Caco-2 (cell line): Measurements from ENCODE around the gene CDC42EP3. TPM values are rescaled to one million over a fixed set of nuclear protein-coding genes. Genes with fewer than 3 reads are reported as not detected.

ENCODE experiments used
- BruUV-seq: library from RNA; stranded (reverse); fragments of 400-500 nt; replicated peaks from 2 replicates; lab custom pipeline; 2021; lab: Mats Ljungman, UMichigan
- CTCF ChIA-PET: fragments of 300-600 bp; sonication (Branson Sonifier 250); formaldehyde crosslinking; loops from one replicate; lab custom pipeline; 2022; ENCODE audit warnings: antibody characterized with exemption; lab: Charles Lee
- POLR2A ChIA-PET: fragments of 300-600 bp; sonication (Branson Sonifier 250); formaldehyde crosslinking; loops from one replicate; lab custom pipeline; 2022; ENCODE audit warnings: antibody characterized with exemption; lab: Charles Lee
- DNase-seq, 2 experiments: peaks; one replicate each; pipeline versions ENCODE4 v3.0.0 to v3.0.0-alpha.2; 2020 to 2022
- H3K27me3 ChIP-seq: replicated peaks from 2 replicates; pipeline ENCODE4 v1.6.0; 2011; ENCODE audit warnings: low read length; ENCODE audit not compliant: control insufficient read depth, insufficient read depth
- H3K36me3 ChIP-seq: 2 replicates; pipeline ENCODE4 v1.5.1; 2011; ENCODE audit warnings: low read length; ENCODE audit not compliant: control insufficient read depth, insufficient read depth
- H3K4me1 ChIP-seq: fragments of 250-450 bp; sonication (Bioruptor Pico); 2 replicates; pipeline ENCODE4 v1.5.1; 2020; ENCODE audit warnings: mild to moderate bottlenecking
- H3K4me3 ChIP-seq: 2 replicates; pipeline ENCODE4 v1.5.1; 2011; ENCODE audit warnings: low read depth, mild to moderate bottlenecking, control low read depth, low read length
- H3K9me3 ChIP-seq: fragments of 250-450 bp; sonication (Bioruptor Pico); 2 replicates; pipeline ENCODE4 v1.5.1; 2020; ENCODE audit warnings: mild to moderate bottlenecking, moderate library complexity
- H3K27ac Mint-ChIP-seq: one replicate; pipeline ENCODE4 v1.8.0; 2022; ENCODE audit warnings: mixed read lengths; ENCODE audit not compliant: unreplicated experiment
- H3K27me3 Mint-ChIP-seq: one replicate; pipeline ENCODE4 v1.8.0; 2022; ENCODE audit warnings: mixed read lengths; ENCODE audit not compliant: insufficient read depth, unreplicated experiment
- H3K36me3 Mint-ChIP-seq: one replicate; pipeline ENCODE4 v1.8.0; 2022; ENCODE audit warnings: mild to moderate bottlenecking, mixed read lengths; ENCODE audit not compliant: insufficient read depth, unreplicated experiment
- H3K4me1 Mint-ChIP-seq: one replicate; pipeline ENCODE4 v1.8.0; 2022; ENCODE audit warnings: low read depth, mixed read lengths; ENCODE audit not compliant: unreplicated experiment
- H3K4me3 Mint-ChIP-seq: one replicate; pipeline ENCODE4 v1.8.0; 2022; ENCODE audit warnings: mild to moderate bottlenecking, moderate library complexity, mixed read lengths; ENCODE audit not compliant: unreplicated experiment
- H3K9me3 Mint-ChIP-seq: one replicate; pipeline ENCODE4 v1.8.0; 2022; ENCODE audit warnings: mixed read lengths; ENCODE audit not compliant: unreplicated experiment
- intact Hi-C: fragments of 100-400 bp; cut with micrococcal nuclease; formaldehyde crosslinking; loops from one replicate; pipeline ENCODE4 v1.10.0; 2022; ENCODE audit not compliant: unreplicated experiment
- total RNA-seq: library from RNA; stranded (reverse); gene quantifications from 2 replicates; pipeline ENCODE4 v1.2.3, GENCODE V29; 2022
- TF ChIP-seq, protein P1 (sequence below), 2 experiments: fragments of 200-600 bp in 1 of 2; IDR thresholded peaks; 1 replicate in 1 of 2; 2 replicates in 1 of 2; pipeline versions ENCODE4 v1.5.1 to v1.8.0; 2011 to 2022; ENCODE audit warnings: antibody characterized with exemption in 1 of 2, control low read depth in 1 of 2, inconsistent platforms in 1 of 2, low read depth in 1 of 2, low read length in 1 of 2, mild to moderate bottlenecking in 1 of 2, moderate library complexity in 1 of 2; ENCODE audit not compliant: insufficient read depth in 1 of 2, severe bottlenecking in 1 of 2, unreplicated experiment in 1 of 2

Gene CDC42EP3
- total RNA-seq, 1 experiment from 2014 or later = 95.8 TPM

DNA sequence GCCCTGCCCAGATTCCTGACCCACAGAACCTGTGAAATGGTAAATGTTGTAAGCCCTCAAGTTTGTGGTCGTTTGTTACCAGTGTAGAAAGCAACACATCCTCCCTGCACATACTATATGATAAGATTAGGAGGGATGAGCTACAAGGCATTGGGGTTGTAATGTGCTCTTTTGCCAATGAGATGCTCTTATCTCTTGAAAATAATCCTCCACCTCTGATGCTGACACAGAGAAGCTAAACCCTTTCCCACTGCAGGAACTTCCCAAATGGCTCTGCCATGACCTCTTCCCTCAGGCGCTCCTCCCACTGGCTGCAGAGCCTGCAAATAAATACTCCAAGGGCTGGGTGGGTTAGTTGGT, 23.5 kb downstream of the CDC42EP3 start:
- Histone ChIP-seq H3K36me3 (no peaks in the 10 kb centered on the region; the same call in none of the 2 replicates), H3K27me3 (no peaks in the 10 kb centered on the region), H3K9me3 (no peaks in the 10 kb centered on the region), H3K4me1 (peaks cover 22% of the 10 kb centered on the region), H3K4me3 (no peak overlapping the region)
- POLR2A ChIA-PET = no interaction called here
- H3K4me1 Mint-ChIP-seq = peaks cover 55% of the 10 kb centered on the region
- BruUV-seq = no TSS peak
- DNase-seq = no peak
- H3K4me3 Mint-ChIP-seq = no peak overlapping the region
- H3K9me3 Mint-ChIP-seq = no peaks in the 10 kb centered on the region
- TF ChIP-seq, protein P1, sequence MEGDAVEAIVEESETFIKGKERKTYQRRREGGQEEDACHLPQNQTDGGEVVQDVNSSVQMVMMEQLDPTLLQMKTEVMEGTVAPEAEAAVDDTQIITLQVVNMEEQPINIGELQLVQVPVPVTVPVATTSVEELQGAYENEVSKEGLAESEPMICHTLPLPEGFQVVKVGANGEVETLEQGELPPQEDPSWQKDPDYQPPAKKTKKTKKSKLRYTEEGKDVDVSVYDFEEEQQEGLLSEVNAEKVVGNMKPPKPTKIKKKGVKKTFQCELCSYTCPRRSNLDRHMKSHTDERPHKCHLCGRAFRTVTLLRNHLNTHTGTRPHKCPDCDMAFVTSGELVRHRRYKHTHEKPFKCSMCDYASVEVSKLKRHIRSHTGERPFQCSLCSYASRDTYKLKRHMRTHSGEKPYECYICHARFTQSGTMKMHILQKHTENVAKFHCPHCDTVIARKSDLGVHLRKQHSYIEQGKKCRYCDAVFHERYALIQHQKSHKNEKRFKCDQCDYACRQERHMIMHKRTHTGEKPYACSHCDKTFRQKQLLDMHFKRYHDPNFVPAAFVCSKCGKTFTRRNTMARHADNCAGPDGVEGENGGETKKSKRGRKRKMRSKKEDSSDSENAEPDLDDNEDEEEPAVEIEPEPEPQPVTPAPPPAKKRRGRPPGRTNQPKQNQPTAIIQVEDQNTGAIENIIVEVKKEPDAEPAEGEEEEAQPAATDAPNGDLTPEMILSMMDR (IDR thresholded peaks at IDR 0.05; ENCODE audit: insufficient read depth in 1 of 2, low read depth in 1 of 2, low read length in 1 of 2, severe bottlenecking in 1 of 2, unreplicated experiment in 1 of 2) = no peak
- intact Hi-C loops = no loop called here
- peaks cover 97% of the 10 kb centered on the region for H3K36me3 Mint-ChIP-seq
- no peak overlapping the region for H3K27ac Mint-ChIP-seq
- CTCF ChIA-PET = interaction anchor here (1.0 kb wide), 1 partner anchor 185 kb away, joined by 4 read pairs; no protein-coding TSS in a partner anchor
- no peaks in the 10 kb centered on the region for H3K27me3 Mint-ChIP-seq

DNA sequence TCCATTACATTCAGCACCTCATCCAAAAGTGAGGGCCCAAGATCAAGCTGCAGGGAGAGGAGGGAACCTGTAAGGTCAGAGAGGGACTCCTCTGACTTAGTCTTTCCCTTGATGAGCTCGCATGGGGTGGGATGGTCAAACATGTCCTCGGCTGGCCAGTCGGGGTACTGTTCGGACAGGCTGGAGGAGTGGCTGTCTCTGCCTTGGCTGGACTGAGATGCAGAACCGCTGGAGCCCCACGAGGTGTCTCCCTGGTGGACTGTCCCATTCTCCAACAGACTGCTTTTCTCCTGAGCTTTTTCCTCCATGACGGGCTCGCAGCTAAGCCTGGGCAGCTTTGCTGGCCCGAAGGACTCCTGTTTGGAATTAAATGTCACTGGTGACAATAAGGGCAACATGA, 25.6 kb downstream of the CDC42EP3 start:
- Histone ChIP-seq H3K4me1 (peaks cover 13% of the 10 kb centered on the region; the same call in 1 of the 2 replicates), H3K4me3 (no peak overlapping the region), H3K9me3 (no peaks in the 10 kb centered on the region), H3K36me3 (no peaks in the 10 kb centered on the region; the same call in 1 of the 2 replicates), H3K27me3 (no peaks in the 10 kb centered on the region)
- H3K4me1 Mint-ChIP-seq = peaks cover 37% of the 10 kb centered on the region
- intact Hi-C loops = no loop called here
- H3K27me3 Mint-ChIP-seq = no peaks in the 10 kb centered on the region
- no TSS peak for BruUV-seq
- peaks cover 97% of the 10 kb centered on the region for H3K36me3 Mint-ChIP-seq
- no peaks in the 10 kb centered on the region for H3K9me3 Mint-ChIP-seq
- CTCF ChIA-PET = no interaction called here
- no peak for DNase-seq
- POLR2A ChIA-PET = no interaction called here
- H3K27ac Mint-ChIP-seq = no peak overlapping the region
- TF ChIP-seq, protein P1 (IDR thresholded peaks at IDR 0.05; ENCODE audit: insufficient read depth in 1 of 2, low read depth in 1 of 2, low read length in 1 of 2, severe bottlenecking in 1 of 2, unreplicated experiment in 1 of 2) = no peak
- H3K4me3 Mint-ChIP-seq = no peak overlapping the region

DNA sequence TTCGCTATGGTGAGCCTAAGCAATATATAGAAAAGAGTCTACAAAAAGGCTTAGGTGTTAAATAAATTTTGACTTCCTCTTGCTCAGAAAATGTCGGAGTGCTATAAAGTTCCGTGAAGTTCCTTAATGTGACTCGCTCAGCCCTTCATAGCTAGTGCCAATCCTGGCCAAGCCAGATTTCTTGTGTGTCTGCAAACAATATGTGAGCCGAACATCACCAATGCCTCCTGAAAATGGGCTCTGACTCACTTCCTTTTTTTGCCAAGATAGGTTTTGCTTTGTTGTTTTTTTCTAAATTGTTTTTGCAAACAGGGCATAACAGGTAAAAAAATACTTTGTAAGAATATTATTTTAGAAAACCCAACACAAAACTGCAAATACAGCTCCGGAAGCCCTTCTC, 26.1 kb downstream of the CDC42EP3 start:
- Histone ChIP-seq H3K4me1 (peaks cover 12% of the 10 kb centered on the region; the same call in 1 of the 2 replicates), H3K9me3 (no peaks in the 10 kb centered on the region), H3K4me3 (no peak overlapping the region), H3K27me3 (no peaks in the 10 kb centered on the region), H3K36me3 (no peaks in the 10 kb centered on the region; the same call in 1 of the 2 replicates)
- Mint-ChIP-seq H3K9me3 (no peaks in the 10 kb centered on the region), H3K27me3 (no peaks in the 10 kb centered on the region), H3K4me3 (no peak overlapping the region), H3K4me1 (peaks cover 34% of the 10 kb centered on the region), H3K36me3 (peaks cover 97% of the 10 kb centered on the region), H3K27ac (no peak overlapping the region)
- CTCF ChIA-PET = no interaction called here
- POLR2A ChIA-PET = no interaction called here
- TF ChIP-seq, protein P1 (IDR thresholded peaks at IDR 0.05; ENCODE audit: insufficient read depth in 1 of 2, low read depth in 1 of 2, low read length in 1 of 2, severe bottlenecking in 1 of 2, unreplicated experiment in 1 of 2) = no peak
- TSS peak; percentile 19 for BruUV-seq
- DNase-seq = no peak
- intact Hi-C loops = no loop called here
